Endothelial cell of umbilical vein (primary cell): ENCODE data around the gene SEC14L1. TPM values are rescaled to one million over a fixed set of nuclear protein-coding genes. Genes with fewer than 3 reads are reported as not detected.

ENCODE experiments used
- BruUV-seq: library from RNA; stranded (reverse); fragments of 400-500 nt; replicated peaks from 2 replicates; lab custom pipeline; 2021; lab: Mats Ljungman, UMichigan
- CTCF ChIA-PET: fragments of 300-600, 350-600 bp; sonication (Branson Sonifier 250); formaldehyde crosslinking; loops from one replicate; lab custom pipeline; 2021; ENCODE audit warnings: antibody characterized with exemption, inconsistent platforms; lab: Charles Lee
- POLR2A ChIA-PET: fragments of 300-600, 350-600 bp; sonication (Branson Sonifier 250); formaldehyde crosslinking; loops from one replicate; lab custom pipeline; 2021; ENCODE audit warnings: antibody characterized with exemption, inconsistent platforms; lab: Charles Lee
- DNase-seq: peaks from one replicate; pipeline ENCODE4 v3.0.0-alpha.2; 2011; ENCODE audit warnings: low read depth, low spot score
- FAIRE-seq: peaks from 2 replicates; lab custom pipeline; 2011; peaks lifted over from hg19 to GRCh38; lab: Jason Lieb, UNC
- H2AFZ ChIP-seq: 2 replicates; pipeline ENCODE4 v1.6.0; 2012; ENCODE audit warnings: low read depth, low read length, control low read depth, inconsistent platforms
- H3K27ac ChIP-seq: 2 replicates; pipeline ENCODE4 v1.5.1; 2011; ENCODE audit warnings: low read depth, mild to moderate bottlenecking, control low read depth, low read length, moderate library complexity; ENCODE audit not compliant: insufficient read depth
- H3K27me3 ChIP-seq, 2 experiments: 2 replicates each; pipeline versions ENCODE4 v1.6.0 to v1.6.1; 2011; ENCODE audit warnings: low read length in 2 of 2, mixed read lengths in 1 of 2; ENCODE audit not compliant: control insufficient read depth in 2 of 2, insufficient read depth in 2 of 2
- H3K36me3 ChIP-seq, 2 experiments: 2 replicates in 1 of 2; 3 replicates in 1 of 2; pipeline ENCODE4 v1.5.1; 2011; ENCODE audit warnings: low read length in 2 of 2, mild to moderate bottlenecking in 1 of 2, moderate library complexity in 1 of 2; ENCODE audit not compliant: control insufficient read depth in 2 of 2, insufficient read depth in 2 of 2; ENCODE audit errors: extremely low read depth in 1 of 2
- H3K4me1 ChIP-seq: 3 replicates; pipeline ENCODE4 v1.5.1; 2011; ENCODE audit warnings: mild to moderate bottlenecking, low read length; ENCODE audit not compliant: control insufficient read depth, insufficient read depth; ENCODE audit errors: extremely low read depth
- H3K4me2 ChIP-seq: 2 replicates; pipeline ENCODE4 v1.6.1; 2011; ENCODE audit warnings: low read length, control low read depth, mixed read lengths; ENCODE audit not compliant: insufficient read depth
- H3K4me3 ChIP-seq, 3 experiments: fragments of 200-600 bp in 1 of 3; sonication (generic), shearing (Covaris generic) in 1 of 3; replicated peaks in 1 of 3; 2 replicates each; pipeline ENCODE4 v1.5.1; 2011 to 2016; ENCODE audit warnings: control low read depth in 3 of 3, low read length in 3 of 3, mild to moderate bottlenecking in 2 of 3, inconsistent platforms in 1 of 3, low read depth in 1 of 3, moderate library complexity in 1 of 3; ENCODE audit not compliant: insufficient read depth in 1 of 3
- H3K79me2 ChIP-seq: 2 replicates; pipeline ENCODE4 v1.6.0; 2012; ENCODE audit warnings: low read length, inconsistent platforms; ENCODE audit not compliant: control insufficient read depth, insufficient read depth
- H3K9ac ChIP-seq: replicated peaks from 2 replicates; pipeline ENCODE3; 2011; ENCODE audit warnings: low read length, control low read depth; ENCODE audit not compliant: insufficient read depth; ENCODE audit errors: extremely low read depth
- H3K9me1 ChIP-seq: replicated peaks from 3 replicates; pipeline ENCODE4 v1.6.0; 2011; ENCODE audit warnings: mild to moderate bottlenecking, low read length; ENCODE audit not compliant: control insufficient read depth, insufficient read depth; ENCODE audit errors: extremely low read depth
- H3K9me3 ChIP-seq: replicated peaks from 2 replicates; pipeline ENCODE4 v1.5.1; 2012; ENCODE audit warnings: low read length, inconsistent platforms; ENCODE audit not compliant: control insufficient read depth, insufficient read depth
- H4K20me1 ChIP-seq: replicated peaks from 2 replicates; pipeline ENCODE3; 2011; ENCODE audit warnings: mild to moderate bottlenecking, low read length; ENCODE audit not compliant: control insufficient read depth, insufficient read depth; ENCODE audit errors: extremely low read depth
- EZH2 ChIP-seq: IDR thresholded peaks from 2 replicates; pipeline ENCODE4 v1.6.1; 2012; ENCODE audit warnings: borderline replicate concordance, low read depth, mild to moderate bottlenecking, moderate library complexity, low read length, inconsistent platforms; ENCODE audit not compliant: severe bottlenecking
- FOS ChIP-seq: IDR thresholded peaks from 2 replicates; pipeline ENCODE4 v1.6.1; 2011; ENCODE audit warnings: mild to moderate bottlenecking, low read length, moderate library complexity, borderline replicate concordance; ENCODE audit not compliant: insufficient read depth
- GATA2 ChIP-seq: IDR thresholded peaks from 2 replicates; pipeline ENCODE4 v1.7.0; 2011; ENCODE audit warnings: low read depth, mild to moderate bottlenecking, moderate library complexity, mixed read lengths, low read length; ENCODE audit not compliant: insufficient read length, insufficient read depth
- JUN ChIP-seq: IDR thresholded peaks from 2 replicates; pipeline ENCODE4 v1.6.1; 2011; ENCODE audit warnings: borderline replicate concordance, low read depth; ENCODE audit not compliant: insufficient read length, insufficient read depth
- MYC ChIP-seq: IDR thresholded peaks from one replicate; pipeline ENCODE4 v1.6.1; 2011; ENCODE audit warnings: mild to moderate bottlenecking, low read depth, low read length
- POLR2A ChIP-seq: IDR thresholded peaks from 2 replicates; pipeline ENCODE4 v1.6.1; 2012; ENCODE audit warnings: low read depth, mild to moderate bottlenecking, control low read depth, low read length
- POLR2AphosphoS5 ChIP-seq: IDR thresholded peaks from 2 replicates; pipeline ENCODE4 v1.6.1; 2012; ENCODE audit warnings: low read depth, mild to moderate bottlenecking, control low read depth, low read length, moderate library complexity; ENCODE audit not compliant: insufficient read depth
- dilution Hi-C: fragments of 300-500 bp; cut with MboI; formaldehyde crosslinking; loops from one replicate; pipeline ENCODE4 v1.15.0; 2019; ENCODE audit warnings: low sequenced_read_pairs; ENCODE audit not compliant: extremely low pct_ligation_motif_present
- intact Hi-C: fragments of 100-400 bp; cut with micrococcal nuclease; formaldehyde crosslinking; loops from one replicate; pipeline ENCODE4 v1.10.0; 2022
- polyA plus RNA-seq, 4 experiments: library from polyadenylated mRNA; depleted of rRNA in 3 of 4; stranded (reverse) in 3 of 4; unstranded in 1 of 4; fragments of >200 nt; gene quantifications; 2 replicates each; pipeline versions ENCODE4 v1.2.1 to v1.2.3, GENCODE V29; 2011 to 2012; ENCODE audit warnings: missing spikeins in 1 of 4
- total RNA-seq: library from RNA; stranded (reverse); gene quantifications from 2 replicates; pipeline ENCODE4 v1.2.3, GENCODE V29; 2021
- TF ChIP-seq, protein P1 (sequence below), 2 donors: IDR thresholded peaks; 1 replicate in 1 of 2; 2 replicates in 1 of 2; pipeline ENCODE4 v1.5.1; 2011; ENCODE audit warnings: low read length in 2 of 2, mild to moderate bottlenecking in 2 of 2, moderate library complexity in 2 of 2, control low read depth in 1 of 2, inconsistent platforms in 1 of 2, low read depth in 1 of 2; ENCODE audit not compliant: insufficient read depth in 1 of 2; ENCODE audit errors: extremely low read depth in 1 of 2
- TF ChIP-seq, protein P2 (sequence below): IDR thresholded peaks from 2 replicates; pipeline ENCODE4 v1.6.1; 2011; ENCODE audit not compliant: insufficient read depth, insufficient read length

Gene SEC14L1
- total and polyA plus RNA-seq, 2 donors (not counting 3 experiments of a cell fraction or from before 2014, with no cell fraction given): 215 to 631 TPM

DNA sequence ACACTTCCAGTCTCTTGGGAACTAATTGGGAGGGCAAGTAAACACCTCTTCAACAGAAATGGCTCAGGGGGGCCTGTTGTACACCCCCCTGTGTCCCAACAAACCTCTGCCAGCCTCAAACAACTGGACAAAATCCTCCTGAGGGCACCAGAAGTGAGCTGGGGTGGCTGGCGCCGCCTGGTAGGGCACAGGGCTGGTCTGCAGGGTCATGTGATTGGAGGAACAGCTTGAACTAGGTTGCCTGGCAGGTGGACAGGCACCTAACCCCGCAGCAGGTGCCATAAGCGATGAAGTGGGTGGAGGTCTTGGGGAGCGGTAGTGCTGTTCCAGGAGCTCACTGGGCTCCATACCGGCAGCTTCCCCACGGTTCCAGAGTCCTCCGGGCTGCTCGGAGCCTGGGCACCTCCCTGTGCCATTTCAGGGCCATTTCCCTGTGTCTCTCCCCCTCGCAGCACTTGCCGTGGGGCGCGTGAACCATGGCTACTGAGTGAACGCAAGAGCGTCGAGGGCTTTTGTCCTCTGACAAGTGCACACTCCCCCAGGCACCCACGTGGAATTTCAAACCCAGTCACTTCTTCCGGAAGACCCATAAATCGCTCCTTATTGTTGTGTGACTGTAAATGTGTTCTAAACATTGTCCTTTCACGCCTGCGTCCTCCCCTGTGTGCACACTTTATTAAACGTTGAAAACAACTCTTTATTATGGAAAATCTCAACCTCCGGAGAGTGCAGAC, 101.5 kb downstream of the SEC14L1 start:
- H2AFZ ChIP-seq: no peak overlapping the region
- ChIA-PET CTCF (interaction anchor here (0.5 to 0.8 kb wide), 3 partner anchors 13 to 154 kb away, joined by 3 to 4 read pairs (median 3); no protein-coding TSS in a partner anchor), POLR2A (no interaction called here)
- H3K27ac ChIP-seq: no peak overlapping the region
- no peak for FAIRE-seq
- no peaks in the 10 kb centered on the region for H3K9me3 ChIP-seq
- H3K4me2 ChIP-seq: no peak overlapping the region
- DNase-seq: no peak
- H3K36me3 ChIP-seq: no peaks in the 10 kb centered on the region
- TF ChIP-seq POLR2A (no peak), MYC (no peak), POLR2AphosphoS5 (no peak), FOS (no peak), JUN (no peak), GATA2 (no peak), EZH2 (no peak)
- TF ChIP-seq, protein P1, sequence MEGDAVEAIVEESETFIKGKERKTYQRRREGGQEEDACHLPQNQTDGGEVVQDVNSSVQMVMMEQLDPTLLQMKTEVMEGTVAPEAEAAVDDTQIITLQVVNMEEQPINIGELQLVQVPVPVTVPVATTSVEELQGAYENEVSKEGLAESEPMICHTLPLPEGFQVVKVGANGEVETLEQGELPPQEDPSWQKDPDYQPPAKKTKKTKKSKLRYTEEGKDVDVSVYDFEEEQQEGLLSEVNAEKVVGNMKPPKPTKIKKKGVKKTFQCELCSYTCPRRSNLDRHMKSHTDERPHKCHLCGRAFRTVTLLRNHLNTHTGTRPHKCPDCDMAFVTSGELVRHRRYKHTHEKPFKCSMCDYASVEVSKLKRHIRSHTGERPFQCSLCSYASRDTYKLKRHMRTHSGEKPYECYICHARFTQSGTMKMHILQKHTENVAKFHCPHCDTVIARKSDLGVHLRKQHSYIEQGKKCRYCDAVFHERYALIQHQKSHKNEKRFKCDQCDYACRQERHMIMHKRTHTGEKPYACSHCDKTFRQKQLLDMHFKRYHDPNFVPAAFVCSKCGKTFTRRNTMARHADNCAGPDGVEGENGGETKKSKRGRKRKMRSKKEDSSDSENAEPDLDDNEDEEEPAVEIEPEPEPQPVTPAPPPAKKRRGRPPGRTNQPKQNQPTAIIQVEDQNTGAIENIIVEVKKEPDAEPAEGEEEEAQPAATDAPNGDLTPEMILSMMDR (IDR thresholded peaks at IDR 0.05; ENCODE audit: extremely low read depth in 1 of 2, insufficient read depth in 1 of 2, low read depth in 1 of 2, low read length in 2 of 2): no peak
- TF ChIP-seq, protein P2, sequence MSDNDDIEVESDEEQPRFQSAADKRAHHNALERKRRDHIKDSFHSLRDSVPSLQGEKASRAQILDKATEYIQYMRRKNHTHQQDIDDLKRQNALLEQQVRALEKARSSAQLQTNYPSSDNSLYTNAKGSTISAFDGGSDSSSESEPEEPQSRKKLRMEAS: no peak
- no peaks in the 10 kb centered on the region for H4K20me1 ChIP-seq
- no TSS peak for BruUV-seq
- peaks cover 7% of the 10 kb centered on the region for H3K4me1 ChIP-seq
- H3K27me3 ChIP-seq: no peaks in the 10 kb centered on the region
- H3K79me2 ChIP-seq: no peaks in the 10 kb centered on the region
- dilution Hi-C loops: no loop called here
- H3K9me1 ChIP-seq: no peaks in the 10 kb centered on the region
- H3K4me3 ChIP-seq: no peak overlapping the region
- no peak overlapping the region for H3K9ac ChIP-seq
- intact Hi-C loops: no loop called here
